Right cardiac atrium (tissue), 5 donors: ENCODE measurements around the gene ANKRD11. TPM values are rescaled to one million over a fixed set of nuclear protein-coding genes. Genes with fewer than 3 reads are reported as not detected.
A peak's percentile ranks its signal among the peaks of the same experiment; 100 is the strongest.

Experiments used
- ATAC-seq, 2 donors: fragments of 200-7000 bp; cut with Tn5 transposase; one replicate each; pipeline versions ENCODE4 v1.8.0 to v1.9.1; 2020; ENCODE audit warnings: moderate library complexity in 2 of 2, mild to moderate bottlenecking in 1 of 2
- DNase-seq, 3 donors: peaks; one replicate each; pipeline ENCODE4 v3.0.0-alpha.2; 2020
- H3K27ac ChIP-seq: one replicate; pipeline ENCODE4 v1.5.1; 2013; ENCODE audit warnings: mild to moderate bottlenecking, low read length, control low read depth, moderate library complexity
- H3K27me3 ChIP-seq: one replicate; pipeline ENCODE4 v1.6.1; 2013; ENCODE audit not compliant: control insufficient read depth, insufficient read depth
- H3K4me1 ChIP-seq: one replicate; pipeline ENCODE4 v1.6.1; 2013; ENCODE audit warnings: low read length; ENCODE audit not compliant: control insufficient read depth, insufficient read depth
- H3K4me3 ChIP-seq: one replicate; pipeline ENCODE4 v1.5.1; 2013; ENCODE audit warnings: low read length, control low read depth
- H3K9me3 ChIP-seq: one replicate; pipeline ENCODE4 v1.6.1; 2013; ENCODE audit warnings: low read length; ENCODE audit not compliant: control insufficient read depth
- WGBS: extraction: QIAGEN DNeasy Blood & Tissue Kit; methylation state at CpG from one replicate; pipeline ENCODE4 v1.1.7; 2013; 5-methylcytosine and 5-hydroxymethylcytosine counted together
- intact Hi-C, 4 donors: fragments of 100-400 bp; cut with DNase I; formaldehyde crosslinking; loops; one replicate each; pipeline versions ENCODE4 v1.11.0 to v1.14.0; 2022 to 2023
- polyA plus RNA-seq: library from polyadenylated mRNA; stranded (reverse); fragments of 200-250 nt; gene quantifications from one replicate; pipeline ENCODE4 v1.2.3, GENCODE V29; 2013
- total RNA-seq, 4 donors: library from RNA; stranded (reverse); fragmentation: NEBNext Ultra II Directional; extraction: Animal tissue kit (Norgen Biotek cat#: 25700); gene quantifications; one replicate each; pipeline ENCODE4 v1.2.1, GENCODE V29; 2021
- donor health status: healthy with polysubstance abuse.
- donor health status: DM: no; HTN: yes; CAD: no.
- donor health status: DM: no; HTN: no; CAD: no.
- donor health status: DM: no; HTN: yes; CAD: no; lungs with severe emphysema.
- donor health status: DM: yes; HTN: yes; CAD: no.

ANKRD11 gene
- total and polyA plus RNA-seq, 5 donors, result 75.3 to 98.9 (median 95.3) TPM

DNA sequence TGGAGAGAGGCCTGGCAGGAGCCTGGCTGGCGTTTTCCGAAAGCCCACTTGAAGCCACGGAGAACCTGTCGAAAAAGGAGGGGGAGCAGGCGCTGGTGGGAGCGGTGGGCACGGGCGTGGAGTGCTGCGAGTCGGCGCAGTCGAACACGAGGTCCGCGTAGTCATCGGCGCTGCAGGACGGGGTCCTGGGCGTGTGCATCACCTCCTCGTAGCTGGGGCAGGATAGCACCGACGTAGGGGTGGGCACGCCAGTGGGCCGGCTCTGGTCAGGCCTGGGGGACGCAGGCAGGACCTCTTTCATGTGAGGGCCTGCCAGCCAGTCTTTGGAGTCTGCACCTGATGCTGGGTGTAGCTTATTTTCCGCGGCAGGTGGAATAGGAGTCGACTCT, 209.2 kb downstream of the ANKRD11 start:
- Histone ChIP-seq H3K27me3 (no peaks in the 10 kb centered on the region), H3K4me3 (no peak overlapping the region), H3K4me1 (no peaks in the 10 kb centered on the region), H3K27ac (no peak overlapping the region), H3K9me3 (no peaks in the 10 kb centered on the region)
- intact Hi-C loops, result no loop called here
- WGBS, result 97% methylated on average over 28 of the region's 28 CpGs
- no peak for ATAC-seq
- DNase-seq, result peak in 2 of 3 donors; percentile 38 to 56

DNA sequence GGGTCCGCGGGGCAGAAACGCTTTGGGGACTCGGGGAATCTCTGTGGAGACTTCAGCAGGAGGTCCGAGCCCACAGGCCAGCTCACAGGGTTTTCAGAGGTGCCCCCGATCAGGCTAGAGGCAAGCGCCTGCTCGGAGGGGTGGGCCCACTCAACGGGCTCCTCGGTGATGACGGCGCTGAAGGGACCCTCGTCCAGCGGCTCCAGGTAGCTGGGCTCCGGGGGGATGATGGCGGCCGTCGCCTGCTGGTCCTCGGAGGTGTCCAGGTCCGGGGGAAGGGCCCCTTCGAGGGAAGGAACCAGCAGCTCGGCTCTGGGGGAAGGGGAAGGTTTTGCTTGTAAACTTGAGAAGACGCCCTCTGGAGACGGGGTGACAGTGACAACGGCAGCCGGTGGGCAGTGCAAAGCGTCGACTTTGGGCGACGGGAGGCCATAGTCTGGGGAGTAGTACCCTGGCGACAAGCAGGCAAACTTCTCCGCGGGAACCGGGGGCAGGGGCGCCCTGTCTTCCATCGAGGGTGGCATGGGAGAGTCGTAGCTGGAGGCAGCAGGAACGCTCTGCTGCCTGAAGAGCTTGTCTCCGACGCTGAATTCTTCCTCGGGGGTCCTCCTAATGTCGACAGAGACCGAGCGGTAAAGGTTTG, 209.7 kb downstream of the ANKRD11 start:
- DNase-seq (peak in 2 of 3 donors; percentile 47 to 57), ATAC-seq (no peak)
- H3K9me3 ChIP-seq, result no peaks in the 10 kb centered on the region
- WGBS, result 94% methylated on average over 44 of the region's 44 CpGs
- H3K27ac ChIP-seq, result no peak overlapping the region
- intact Hi-C loops, result no loop called here
- H3K4me1 ChIP-seq, result no peaks in the 10 kb centered on the region
- no peaks in the 10 kb centered on the region for H3K27me3 ChIP-seq
- H3K4me3 ChIP-seq, result no peak overlapping the region

DNA sequence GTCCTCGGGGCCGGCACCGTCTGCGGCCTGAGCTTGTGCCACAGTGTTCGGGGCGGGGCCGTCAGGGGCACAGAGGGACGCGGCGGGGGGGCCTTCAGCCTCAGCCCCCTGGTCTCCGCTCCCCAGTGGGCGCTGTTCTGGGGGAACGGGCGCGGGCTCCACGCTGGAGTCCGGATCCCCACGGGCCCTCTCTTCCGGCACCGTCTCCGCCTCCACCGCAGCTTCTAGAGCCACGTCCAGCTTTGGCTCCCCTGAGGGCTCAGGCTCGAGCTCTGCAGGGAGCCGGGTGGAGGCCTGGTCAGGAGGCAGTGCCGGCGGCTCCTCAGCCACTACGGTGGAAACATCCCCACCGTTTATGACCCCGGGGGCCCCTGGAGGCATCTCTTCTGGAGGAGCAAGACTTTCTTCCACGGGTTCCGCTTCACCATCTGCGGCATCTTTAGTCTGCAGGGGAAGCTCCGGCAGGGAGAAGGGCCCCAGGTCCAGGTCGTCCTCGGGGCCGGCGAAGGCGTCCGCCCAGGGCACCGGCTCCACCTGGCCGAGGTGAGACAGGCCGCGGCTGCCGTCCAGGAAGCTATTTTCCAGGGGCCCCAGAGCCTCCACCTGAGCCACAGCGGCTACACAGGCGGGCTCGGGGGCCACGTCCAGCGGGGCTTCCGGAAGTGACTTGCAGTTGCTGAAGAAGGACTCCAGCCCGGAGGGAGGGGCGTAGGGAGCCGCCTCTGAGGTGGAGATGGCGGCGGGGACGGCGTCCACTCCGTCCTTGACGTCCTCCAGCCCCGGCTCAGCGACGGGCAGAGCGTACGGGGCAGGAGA, 210.5 kb downstream of the ANKRD11 start:
- ATAC-seq (peak; percentile 6 to 17), DNase-seq (peak in 2 of 3 donors; percentile 39 to 51)
- Histone ChIP-seq H3K4me3 (no peak overlapping the region), H3K27me3 (no peaks in the 10 kb centered on the region), H3K4me1 (no peaks in the 10 kb centered on the region), H3K27ac (no peak overlapping the region), H3K9me3 (no peaks in the 10 kb centered on the region)
- WGBS, result 95% methylated on average over 65 of the region's 65 CpGs
- intact Hi-C loops, result no loop called here

DNA sequence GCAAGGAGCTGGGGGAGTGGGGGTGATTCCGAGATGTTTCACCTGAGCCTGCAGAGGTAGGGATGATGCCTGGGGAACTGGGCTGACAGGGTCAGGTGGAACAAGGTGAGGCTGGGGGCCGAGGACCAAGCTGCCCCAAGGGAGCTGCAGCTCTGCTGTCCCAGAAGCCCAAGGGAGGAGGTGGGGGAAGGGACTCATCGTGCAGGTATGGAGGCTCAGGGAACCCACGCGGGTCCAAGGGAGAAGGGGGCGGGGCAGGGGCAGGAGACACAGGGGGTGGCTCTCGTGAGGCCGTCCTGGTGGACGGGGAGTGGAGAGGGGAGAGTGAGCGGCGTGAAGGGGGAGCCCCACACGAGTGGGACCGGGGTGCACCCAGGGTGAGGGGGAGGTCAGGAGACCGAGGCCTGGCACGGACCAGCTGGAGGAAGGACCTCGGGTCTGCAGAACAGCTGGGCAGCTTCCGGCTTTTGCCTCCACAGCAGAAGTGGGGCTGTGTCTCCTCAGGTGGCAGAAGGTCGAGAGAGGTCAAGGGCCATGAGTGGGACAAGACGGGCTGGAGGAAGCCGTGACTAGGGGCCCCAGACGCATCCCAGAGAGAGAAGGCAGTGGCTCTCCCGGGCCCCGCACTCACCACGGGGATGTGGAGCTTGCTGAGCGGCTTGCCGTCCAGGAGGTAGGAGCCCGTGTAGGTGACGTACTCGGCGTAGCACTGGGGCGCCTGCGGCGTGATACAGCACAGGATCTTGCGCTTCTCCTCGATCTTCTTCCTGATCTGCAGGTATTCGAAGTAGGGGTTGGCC, 211.7 kb downstream of the ANKRD11 start:
- intact Hi-C loops, result no loop called here
- H3K27me3 ChIP-seq, result no peaks in the 10 kb centered on the region
- DNase-seq (peak in 2 of 3 donors; percentile 47 to 56), ATAC-seq (no peak)
- H3K9me3 ChIP-seq, result no peaks in the 10 kb centered on the region
- WGBS, result 90% methylated on average over 36 of the region's 36 CpGs
- H3K27ac ChIP-seq, result no peak overlapping the region
- H3K4me3 ChIP-seq, result no peak overlapping the region
- no peaks in the 10 kb centered on the region for H3K4me1 ChIP-seq

DNA sequence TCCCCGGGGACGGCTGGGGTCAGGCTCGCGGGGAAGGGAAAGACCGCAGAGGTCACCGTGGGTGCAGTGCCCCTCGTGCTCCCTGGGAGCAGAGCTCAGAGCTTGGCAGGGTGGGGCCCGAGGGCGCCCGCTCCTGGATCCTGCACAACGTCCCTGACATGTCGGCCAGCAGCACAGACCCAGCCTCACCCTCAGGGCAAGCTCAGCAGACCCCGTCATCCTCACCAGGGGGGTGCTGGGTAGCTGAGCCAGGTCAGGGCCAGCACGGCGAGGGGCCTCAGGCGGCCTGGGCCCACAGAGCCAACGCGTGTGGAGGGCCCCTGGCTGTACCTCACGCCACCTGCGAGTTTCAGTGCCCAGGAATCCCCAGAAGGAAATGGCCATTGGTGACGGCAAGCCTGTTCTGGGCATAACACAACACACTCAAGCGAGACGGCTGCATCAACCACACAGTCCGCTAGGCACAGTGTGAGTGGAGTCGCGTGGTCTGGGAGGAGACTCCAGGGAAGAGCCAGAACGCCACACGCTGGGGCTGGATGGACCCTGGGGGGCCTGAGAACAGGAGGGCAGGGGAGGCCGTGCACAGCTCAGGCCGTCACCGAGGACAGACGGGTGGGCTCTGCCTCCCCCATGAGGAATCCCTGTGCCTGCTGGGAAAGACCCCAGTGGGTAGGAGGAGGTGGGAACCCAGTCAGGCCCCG, 212.6 kb downstream of the ANKRD11 start:
- Histone ChIP-seq H3K27me3 (no peaks in the 10 kb centered on the region), H3K27ac (no peak overlapping the region), H3K4me1 (no peaks in the 10 kb centered on the region), H3K9me3 (no peaks in the 10 kb centered on the region), H3K4me3 (no peak overlapping the region)
- WGBS, result 82% methylated on average over 33 of the region's 33 CpGs
- intact Hi-C loops, result no loop called here
- DNase-seq (peak in 2 of 3 donors; percentile 42 to 47), ATAC-seq (no peak)

DNA sequence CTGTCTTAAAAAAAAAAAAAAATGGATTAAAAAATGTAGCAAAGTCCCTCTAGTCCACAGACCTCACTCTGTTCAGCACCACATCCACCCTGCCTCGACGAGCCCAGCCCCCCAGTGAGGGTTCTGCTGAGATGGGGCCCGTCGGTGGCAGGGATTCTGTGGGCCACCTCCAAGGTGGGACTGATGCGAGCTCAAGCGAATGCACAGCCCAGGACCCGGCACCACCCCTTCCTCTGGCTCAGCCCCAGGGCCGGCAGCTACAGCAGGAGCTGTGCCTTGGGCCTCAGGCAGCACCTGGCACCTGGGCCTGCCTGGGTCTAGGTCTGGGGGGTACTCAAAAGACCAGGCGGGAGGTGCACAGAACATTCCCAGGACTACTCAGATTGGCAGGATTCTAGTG, 213.3 kb downstream of the ANKRD11 start:
- no peak for ATAC-seq
- intact Hi-C loops, result no loop called here
- no peaks in the 10 kb centered on the region for H3K4me1 ChIP-seq
- H3K27ac ChIP-seq, result no peak overlapping the region
- no peaks in the 10 kb centered on the region for H3K27me3 ChIP-seq
- H3K4me3 ChIP-seq, result no peak overlapping the region
- WGBS, result 89% methylated on average over 9 of the region's 9 CpGs
- peak in 2 of 3 donors; percentile 45 to 52 for DNase-seq
- no peaks in the 10 kb centered on the region for H3K9me3 ChIP-seq

DNA sequence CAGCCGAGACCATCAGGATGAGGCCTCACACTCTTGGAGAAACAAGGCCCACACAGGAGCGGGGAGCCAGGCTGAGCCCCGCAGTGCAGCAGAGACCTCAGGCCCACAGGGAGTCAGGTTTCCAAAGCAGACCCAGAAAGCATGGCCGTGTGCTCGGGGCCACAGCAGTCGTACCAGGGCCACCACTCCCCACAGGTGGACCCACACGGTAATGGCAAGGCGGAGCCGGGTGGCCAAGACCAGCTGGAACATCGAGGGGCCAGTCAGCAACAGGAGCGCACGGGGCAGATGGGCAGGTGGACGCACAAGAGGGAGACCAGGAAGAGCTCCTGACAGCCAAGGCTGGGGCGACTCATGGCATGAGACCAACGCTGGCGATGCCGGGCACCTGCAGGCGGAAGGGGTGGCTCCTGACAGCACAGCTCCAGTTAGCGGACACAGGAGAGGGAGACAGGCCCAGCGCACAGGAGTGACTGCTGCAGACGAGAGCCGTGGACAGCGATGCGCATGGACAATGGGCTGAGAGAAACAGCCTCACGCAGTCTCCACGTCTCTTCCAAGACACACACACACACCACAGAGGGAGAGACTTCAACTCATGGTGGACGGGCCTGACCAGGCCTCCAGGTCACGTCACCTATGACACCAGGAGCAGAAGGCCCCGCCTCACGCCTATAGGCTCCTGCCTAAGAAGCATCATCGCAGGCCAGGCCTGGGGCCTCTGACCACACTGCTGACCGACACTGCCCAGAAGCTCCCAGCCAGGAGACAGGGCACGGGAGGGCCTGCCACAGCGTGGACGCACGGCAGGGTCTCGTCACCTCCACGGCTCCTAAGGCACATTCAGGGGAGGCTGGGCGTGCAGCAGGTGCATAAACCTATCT, 214.3 kb downstream of the ANKRD11 start:
- intact Hi-C loops, result no loop called here
- peak in 2 of 3 donors; percentile 37 to 52 for DNase-seq

DNA sequence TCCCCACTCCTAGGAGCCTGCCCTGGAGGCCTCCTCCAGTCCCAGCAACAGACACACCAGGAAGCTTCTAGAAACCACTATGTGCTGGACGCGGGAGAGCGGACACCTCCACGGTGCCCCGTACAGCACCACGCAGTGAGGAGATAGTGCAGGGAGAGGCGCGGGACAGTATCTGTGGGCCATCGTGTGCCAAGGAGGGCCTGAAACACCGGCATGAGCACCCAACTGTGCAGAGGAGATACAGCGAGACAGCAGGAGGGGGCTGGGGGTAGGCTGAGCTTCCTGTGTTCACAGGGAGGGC, 215.1 kb downstream of the ANKRD11 start:
- peak in 1 of 3 donors; percentile 11 for DNase-seq
- Histone ChIP-seq H3K4me3 (no peak overlapping the region), H3K27ac (no peak overlapping the region), H3K27me3 (no peaks in the 10 kb centered on the region), H3K9me3 (no peaks in the 10 kb centered on the region), H3K4me1 (no peaks in the 10 kb centered on the region)
- 91% methylated on average over 11 of the region's 11 CpGs for WGBS
- intact Hi-C loops, result no loop called here
- no peak for ATAC-seq

More for the DNA sequence above, 214.3 kb downstream of the ANKRD11 start:
- H3K4me1 ChIP-seq, result no peaks in the 10 kb centered on the region
- H3K9me3 ChIP-seq, result no peaks in the 10 kb centered on the region
- no peak overlapping the region for H3K27ac ChIP-seq
- H3K4me3 ChIP-seq, result no peak overlapping the region
- WGBS, result 93% methylated on average over 39 of the region's 39 CpGs
- H3K27me3 ChIP-seq, result no peaks in the 10 kb centered on the region
- ATAC-seq, result no peak

DNA sequence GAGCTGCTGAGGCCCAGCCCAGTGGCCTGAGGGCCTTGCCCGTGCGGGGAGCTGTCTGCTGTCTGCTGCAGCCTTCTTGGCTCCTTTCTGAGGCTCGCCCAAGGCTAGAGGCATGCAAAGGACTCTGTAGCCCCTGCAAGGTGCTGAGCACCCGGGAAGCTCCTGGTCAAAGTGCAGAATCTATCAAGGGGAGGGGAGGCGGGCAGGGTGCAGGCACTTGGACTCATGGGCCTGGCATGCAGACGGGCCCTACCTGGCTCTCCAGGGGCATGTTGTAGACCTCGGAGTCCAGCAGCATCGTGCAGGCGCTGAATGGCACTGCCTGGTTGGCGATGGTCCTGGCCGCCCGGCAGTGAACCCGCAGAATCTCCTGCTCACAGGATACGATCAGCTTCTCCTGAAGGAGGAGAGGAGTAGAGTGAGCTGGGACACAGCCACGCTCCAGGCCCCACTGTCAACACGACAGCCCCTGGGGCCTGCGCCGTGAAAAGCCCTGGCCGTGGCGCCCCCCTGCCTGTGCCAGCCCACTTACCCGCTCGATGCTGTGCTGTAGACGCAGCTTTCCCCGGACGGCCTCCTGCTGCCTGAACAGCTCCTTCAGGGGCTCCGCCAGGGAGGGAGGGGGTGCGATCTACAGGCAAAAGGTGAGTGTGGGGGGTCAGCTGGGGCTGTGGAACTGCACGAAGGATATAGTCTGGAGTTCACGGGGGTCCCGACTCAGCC, 215.6 kb downstream of the ANKRD11 start:
- WGBS, result 94% methylated on average over 30 of the region's 30 CpGs
- intact Hi-C loops, result no loop called here
- ATAC-seq (no peak), DNase-seq (peak in 2 of 3 donors; percentile 32 to 36)
- Histone ChIP-seq H3K4me1 (no peaks in the 10 kb centered on the region), H3K27me3 (no peaks in the 10 kb centered on the region), H3K27ac (no peak overlapping the region), H3K4me3 (no peak overlapping the region), H3K9me3 (no peaks in the 10 kb centered on the region)
